Left hindlimb (tissue), 1 donor: ENCODE measurements around the gene SERPINB3.
"Not testable (repeated sequence)": the region's sequence is repeated elsewhere in the genome, so short reads cannot be mapped to it uniquely, and the experiment has no call there.

Experiments used
- DNase-seq: peaks from one replicate; pipeline ENCODE4 v3.0.0-alpha.2; 2018

SERPINB3 gene

DNA sequence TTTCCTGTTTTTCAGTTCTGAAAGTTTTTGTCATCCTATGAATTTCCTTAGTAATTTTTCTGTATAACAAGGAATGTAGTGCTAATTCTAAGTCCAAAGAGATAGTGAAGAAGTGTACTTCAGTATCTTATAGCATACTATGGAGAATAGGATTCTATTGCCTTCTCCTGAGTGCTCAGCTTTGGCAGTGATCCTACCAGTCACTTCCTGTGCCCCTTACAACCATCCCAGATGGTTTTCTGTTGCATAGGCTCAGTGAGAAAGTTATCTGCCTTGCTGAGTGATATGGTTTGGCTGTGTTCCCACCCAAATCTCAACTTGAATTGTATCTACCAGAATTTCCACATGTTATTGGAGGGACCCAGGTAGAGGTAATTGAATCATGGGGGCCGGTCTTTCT is 17.0 kb downstream of the SERPINB3 start:
- not testable (repeated sequence) for DNase-seq

DNA sequence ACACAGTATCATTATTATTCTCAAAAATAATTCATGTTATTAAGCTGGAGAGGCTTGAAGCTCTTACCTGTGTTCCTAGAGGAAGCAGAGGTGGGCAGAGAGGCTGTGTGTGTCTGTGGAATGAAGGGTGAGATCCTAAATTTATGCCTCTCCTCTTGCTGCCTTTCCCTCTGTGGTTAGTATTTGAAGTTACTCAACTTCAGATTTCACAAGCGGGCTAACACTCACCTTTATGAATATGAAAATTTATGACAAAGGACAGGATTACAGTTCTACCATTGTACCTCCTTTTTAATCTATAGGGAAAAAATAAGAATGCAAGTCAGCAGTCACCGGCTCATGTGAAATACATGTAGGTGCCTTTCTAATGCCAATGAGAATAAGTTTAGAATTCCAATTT is 17.6 kb downstream of the SERPINB3 start, which contains the start of gene SERPINB4:
SERPINB4 (minus strand) TSS at position 115 of the 400 bp plus-strand sequence. CDS start 679 bp downstream, outside the sequence.
- DNase-seq: not testable (repeated sequence)

DNA sequence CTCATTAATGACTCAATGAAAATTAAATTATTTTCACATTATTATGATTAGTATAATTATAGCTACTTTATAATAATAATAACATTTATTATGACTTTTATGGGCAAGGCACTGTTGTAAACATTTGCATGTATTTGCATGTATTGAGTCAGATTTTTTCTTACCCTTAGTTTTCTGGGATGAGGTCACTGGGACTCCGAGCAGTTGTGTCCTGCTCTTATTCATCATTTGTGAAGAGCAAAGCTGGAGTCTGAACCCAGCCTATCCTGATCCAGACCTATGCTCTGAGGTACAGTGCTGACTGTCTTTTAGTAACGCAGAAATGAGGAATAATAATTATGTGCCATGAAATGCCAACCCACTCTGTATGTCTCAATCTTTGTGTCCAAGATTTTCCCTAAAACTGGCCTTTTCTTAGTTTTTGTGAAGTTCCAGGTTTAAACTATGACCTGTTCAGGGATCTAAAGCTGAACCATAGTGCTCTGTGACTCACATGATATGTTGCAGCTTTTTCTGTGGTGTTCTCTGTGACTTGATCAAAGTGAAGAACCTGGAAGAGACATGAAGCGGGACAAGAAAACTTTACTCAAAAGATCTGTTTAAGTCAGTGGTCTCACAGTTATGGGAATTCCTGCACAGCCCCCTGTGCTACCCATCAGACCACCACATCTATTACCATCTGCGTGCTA is 18.9 kb downstream of the SERPINB3 start:
- DNase-seq: not testable (repeated sequence)

DNA sequence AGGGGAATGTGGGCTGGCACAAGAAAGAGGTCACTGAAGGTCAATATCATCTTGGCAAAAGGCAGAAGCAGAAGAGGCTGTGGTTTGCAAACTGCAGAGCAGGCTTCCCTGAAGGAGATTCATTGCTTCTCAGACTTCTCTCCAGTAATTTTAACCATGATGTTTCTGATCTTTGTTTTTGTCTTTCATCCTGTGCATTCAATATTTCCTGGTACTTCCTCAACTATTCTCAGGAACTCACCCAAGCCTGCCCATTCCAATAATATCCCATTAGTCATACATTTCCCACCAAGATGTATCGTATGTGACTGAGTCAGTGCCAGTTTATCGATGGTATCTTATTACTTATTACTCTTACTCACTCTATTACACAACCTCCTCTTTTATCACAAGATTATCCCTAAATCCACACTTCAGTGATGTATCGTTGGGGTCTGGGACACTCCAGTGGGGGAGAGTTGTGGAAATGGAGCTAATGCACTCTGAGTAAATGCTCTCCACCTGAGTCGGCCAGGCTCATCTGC is 20.5 kb downstream of the SERPINB3 start:
- DNase-seq: not testable (repeated sequence)

DNA sequence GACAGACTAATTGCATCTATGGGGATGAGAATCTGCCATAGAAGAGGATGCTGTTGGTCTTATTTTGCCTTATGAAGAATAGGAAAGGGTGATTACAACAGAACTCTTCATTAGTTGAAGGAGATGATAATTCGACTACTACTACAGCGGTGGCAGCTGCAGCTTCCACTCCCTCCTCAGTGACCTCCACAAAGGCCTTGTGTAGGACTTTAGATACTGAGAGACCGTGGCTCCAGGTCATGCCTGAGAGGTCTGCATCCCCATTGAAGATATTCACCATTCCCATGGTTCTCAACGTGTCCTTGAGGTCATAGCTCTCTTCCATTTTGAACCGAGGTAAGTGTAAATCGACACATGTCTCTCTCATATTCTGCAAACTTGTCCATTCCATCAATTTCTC is 24.0 kb downstream of the SERPINB3 start:
- DNase-seq: no peak

DNA sequence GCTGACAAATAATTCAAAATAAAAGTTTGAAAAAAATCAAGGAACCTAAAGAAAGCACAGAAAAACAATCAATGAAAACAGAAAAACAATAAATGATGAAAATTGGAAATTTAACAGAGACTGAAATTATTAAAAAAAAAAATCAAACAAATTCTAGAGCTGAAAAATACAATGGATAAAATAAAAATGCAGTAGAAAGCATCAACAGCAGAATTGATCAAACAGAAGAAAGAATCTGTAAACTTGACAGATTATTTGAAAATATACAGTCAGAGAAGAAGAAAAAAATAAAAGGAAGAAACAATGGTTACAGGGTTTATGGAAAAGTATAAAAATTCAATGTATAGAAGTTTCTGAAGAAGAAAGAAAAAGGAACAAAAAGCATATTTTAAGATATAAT is 33.9 kb downstream of the SERPINB3 start:
- DNase-seq: no peak

DNA sequence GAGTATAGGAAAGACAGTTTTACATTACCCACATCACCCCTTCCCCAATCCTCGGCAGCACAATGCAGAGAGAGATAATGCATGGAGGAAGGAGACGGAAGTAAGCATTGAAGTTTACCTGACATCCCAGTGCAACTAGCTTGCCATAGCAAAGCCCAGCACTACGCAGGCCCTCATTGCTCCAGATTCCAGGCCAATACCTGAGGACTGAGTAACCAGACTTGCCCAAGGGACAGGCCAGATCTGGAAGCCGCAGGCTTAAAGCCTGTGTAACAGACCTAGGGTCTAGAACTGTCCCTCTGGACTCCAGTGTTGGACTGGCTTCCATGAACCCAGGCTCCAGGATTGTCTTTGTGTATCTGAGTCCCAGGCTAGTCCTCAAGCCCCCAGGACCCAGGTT is 35.3 kb downstream of the SERPINB3 start:
- DNase-seq: no peak

DNA sequence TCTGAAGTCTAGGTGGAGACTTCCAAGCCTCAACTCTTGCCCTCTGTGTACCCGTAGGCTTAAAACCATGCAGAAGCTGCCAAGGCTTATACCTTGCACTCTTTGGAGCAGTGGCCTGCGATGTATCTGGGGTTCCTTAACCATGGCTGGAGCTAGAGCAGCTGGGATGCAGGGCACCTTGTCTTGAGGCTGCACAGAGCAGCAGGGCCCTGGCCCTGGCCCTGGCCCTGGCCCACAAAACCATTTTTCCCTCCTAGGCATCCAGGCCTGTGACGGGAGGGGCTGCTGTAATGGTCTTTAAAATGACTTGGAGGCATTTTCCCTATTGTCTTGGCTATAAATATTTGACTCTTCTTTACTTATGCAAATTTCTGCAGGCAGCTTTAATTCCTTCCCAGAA is 36.8 kb downstream of the SERPINB3 start:
- no peak for DNase-seq

DNA sequence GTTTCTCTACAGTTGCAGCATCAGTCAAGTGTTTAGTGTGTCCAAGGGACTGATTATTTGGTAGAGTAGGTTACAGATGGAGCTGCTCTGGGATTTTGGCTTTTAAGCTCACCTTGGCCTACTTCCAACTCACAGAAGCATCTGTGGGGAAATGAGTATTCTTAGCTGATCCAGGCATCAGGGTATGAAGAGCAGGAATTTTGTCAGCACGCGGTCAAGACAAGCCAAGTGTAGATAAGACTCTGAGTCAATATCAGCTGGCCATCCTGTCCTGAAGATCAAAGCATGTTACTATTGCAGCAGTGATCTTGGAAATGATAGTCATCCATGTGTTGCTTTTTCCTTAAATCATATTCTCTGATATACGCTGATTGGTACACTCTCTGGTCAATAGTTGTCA is 42.0 kb downstream of the SERPINB3 start:
- DNase-seq: no peak

DNA sequence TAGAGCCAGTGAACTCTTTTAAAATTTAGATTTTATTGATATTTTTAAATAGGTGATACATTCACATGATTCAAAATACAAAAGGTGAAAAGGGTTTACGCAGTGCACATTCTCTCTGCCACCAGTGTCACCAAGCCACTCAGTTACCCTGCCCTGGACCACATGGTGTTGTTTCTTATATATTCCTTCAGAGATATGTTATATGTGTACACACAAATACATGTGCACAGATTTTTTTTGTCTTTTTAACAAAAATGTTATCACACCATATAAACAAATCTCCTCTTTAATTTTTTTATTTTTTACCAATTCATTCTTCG is 43.8 kb downstream of the SERPINB3 start:
- no peak for DNase-seq

DNA sequence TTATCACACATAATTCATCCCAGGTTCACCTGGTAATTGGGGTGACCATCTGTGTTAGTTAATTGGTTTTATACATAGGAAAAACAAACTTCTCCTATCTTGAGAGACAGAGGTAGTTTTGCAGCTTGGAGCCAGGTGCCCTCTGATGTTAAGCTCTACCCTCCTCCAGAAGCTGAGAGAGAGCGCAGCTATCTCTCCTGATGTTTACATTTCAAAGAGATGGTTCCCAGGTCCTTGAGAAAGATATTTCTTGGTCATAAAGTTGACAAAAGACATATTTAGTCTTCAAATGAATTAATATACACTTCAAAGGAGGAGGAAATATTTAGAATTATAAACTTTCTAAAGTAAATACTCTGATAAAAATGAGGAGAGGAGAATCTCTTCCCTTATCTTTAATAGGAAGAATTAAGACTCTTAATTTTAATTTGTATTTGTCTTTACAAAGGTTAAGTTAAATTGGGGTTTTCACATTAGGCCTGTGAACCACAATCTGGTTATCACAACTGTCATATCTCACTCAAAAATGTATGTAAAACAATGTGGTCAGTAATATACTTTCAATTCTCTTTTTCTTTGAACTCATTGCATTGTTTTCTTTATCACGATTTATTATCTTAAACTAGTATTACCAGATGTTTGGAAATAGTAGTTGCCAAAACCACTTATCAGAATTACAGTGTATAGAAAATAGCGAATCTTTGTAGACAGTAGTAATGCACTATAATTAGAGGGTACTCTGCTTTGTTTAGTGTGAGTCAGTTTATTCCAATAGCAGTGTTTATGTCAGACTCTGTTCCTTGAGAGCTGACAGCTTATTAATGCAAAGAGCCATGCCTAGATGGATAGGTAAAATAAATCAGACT is 44.4 kb downstream of the SERPINB3 start:
- no peak for DNase-seq

DNA sequence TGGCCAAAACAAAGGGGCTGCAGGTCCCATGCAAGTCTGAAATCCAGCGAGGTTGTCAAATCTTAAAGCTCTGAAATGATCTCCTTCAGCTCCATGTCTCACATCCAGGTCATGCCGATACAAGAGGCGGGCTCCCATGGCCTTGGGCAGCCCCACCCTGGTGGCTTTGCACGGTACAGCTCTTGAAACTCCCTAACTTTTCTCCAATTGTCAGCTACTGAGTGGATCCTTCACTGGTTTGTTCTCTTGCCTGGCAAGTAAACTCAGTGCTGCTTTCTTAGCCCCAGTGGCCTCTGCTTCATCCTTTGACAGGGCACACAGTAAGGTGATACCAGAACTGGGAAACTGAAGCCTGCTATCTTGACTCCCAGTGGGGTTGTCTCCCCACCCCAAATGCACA is 48.3 kb downstream of the SERPINB3 start:
- no peak for DNase-seq

DNA sequence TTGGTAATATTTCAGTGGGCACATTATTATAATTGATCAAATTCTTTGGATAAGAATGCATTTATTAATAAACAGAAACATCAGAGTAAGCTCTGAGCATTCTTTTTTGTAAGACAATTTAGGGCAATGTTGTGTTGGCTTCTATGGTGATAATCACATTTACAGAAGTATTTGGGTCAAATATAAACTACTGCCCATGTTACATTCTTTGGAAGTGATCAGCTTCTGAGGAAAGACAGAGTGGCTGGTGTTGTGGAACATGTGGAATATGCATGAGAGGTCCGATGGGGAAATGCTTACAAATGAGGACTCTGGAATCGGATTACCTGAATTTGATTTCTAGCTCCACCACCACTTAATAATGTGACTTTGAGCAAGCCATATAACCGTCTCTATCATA is 55.2 kb downstream of the SERPINB3 start:
- no peak for DNase-seq
